H1 (cell line): ENCODE data around the gene MAP2K5.

Source experiments
- SP1 ChIP-seq: IDR thresholded peaks from 2 replicates; pipeline ENCODE4 v1.6.1; 2011; ENCODE audit warnings: low read depth, low read length
- YY1 ChIP-seq: IDR thresholded peaks from 2 replicates; pipeline ENCODE4 v1.6.1; 2011; ENCODE audit warnings: low read depth, mild to moderate bottlenecking, low read length
- TF ChIP-seq, protein P1 (sequence below), 3 experiments: IDR thresholded peaks; 1 replicate in 2 of 3; 2 replicates in 1 of 3; pipeline versions ENCODE4 v1.5.1 to v1.6.1; 2011; ENCODE audit warnings: low read length in 3 of 3, mild to moderate bottlenecking in 3 of 3, inconsistent platforms in 2 of 3, low read depth in 1 of 3, moderate library complexity in 1 of 3; ENCODE audit not compliant: insufficient read depth in 1 of 3; ENCODE audit errors: control extremely low read depth in 1 of 3

GRCh38 chr15:67805666-67806516, 263.4 kb downstream of the MAP2K5 start:
- no peak for TF ChIP-seq SP1
- no peak for TF ChIP-seq YY1
- TF ChIP-seq, protein P1, sequence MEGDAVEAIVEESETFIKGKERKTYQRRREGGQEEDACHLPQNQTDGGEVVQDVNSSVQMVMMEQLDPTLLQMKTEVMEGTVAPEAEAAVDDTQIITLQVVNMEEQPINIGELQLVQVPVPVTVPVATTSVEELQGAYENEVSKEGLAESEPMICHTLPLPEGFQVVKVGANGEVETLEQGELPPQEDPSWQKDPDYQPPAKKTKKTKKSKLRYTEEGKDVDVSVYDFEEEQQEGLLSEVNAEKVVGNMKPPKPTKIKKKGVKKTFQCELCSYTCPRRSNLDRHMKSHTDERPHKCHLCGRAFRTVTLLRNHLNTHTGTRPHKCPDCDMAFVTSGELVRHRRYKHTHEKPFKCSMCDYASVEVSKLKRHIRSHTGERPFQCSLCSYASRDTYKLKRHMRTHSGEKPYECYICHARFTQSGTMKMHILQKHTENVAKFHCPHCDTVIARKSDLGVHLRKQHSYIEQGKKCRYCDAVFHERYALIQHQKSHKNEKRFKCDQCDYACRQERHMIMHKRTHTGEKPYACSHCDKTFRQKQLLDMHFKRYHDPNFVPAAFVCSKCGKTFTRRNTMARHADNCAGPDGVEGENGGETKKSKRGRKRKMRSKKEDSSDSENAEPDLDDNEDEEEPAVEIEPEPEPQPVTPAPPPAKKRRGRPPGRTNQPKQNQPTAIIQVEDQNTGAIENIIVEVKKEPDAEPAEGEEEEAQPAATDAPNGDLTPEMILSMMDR (IDR thresholded peaks at IDR 0.05; ENCODE audit: control extremely low read depth in 1 of 3, insufficient read depth in 1 of 3, low read depth in 1 of 3, low read length in 3 of 3) = no peak
